ENCODE measurements around the gene LAIR1. TPM values are rescaled to one million over a fixed set of nuclear protein-coding genes. Genes with fewer than 3 reads are reported as not detected.

Gene LAIR1
- total and polyA plus RNA-seq, 2 experiments from 2014 or later = 0.10 to 1.3 TPM

GRCh38 chr19:54352041-54352440 is 12.7 kb downstream of the LAIR1 start (continued):
- no peak for TF ChIP-seq REST (IDR thresholded peaks at IDR 0.05; ENCODE audit: unreplicated experiment)
- TF ChIP-seq POLR2AphosphoS5 (IDR thresholded peaks at IDR 0.05; ENCODE audit: low read depth) = no peak
- no peak for TF ChIP-seq CREB1 (CRISPR knock-in tag; IDR thresholded peaks at IDR 0.05; ENCODE audit: low read depth)
- TF ChIP-seq ZNF114 (CRISPR knock-in tag; IDR thresholded peaks at IDR 0.05) = no peak
- TF ChIP-seq NANOG (IDR thresholded peaks at IDR 0.05; ENCODE audit: borderline replicate concordance) = no peak
- TF ChIP-seq, protein P1, sequence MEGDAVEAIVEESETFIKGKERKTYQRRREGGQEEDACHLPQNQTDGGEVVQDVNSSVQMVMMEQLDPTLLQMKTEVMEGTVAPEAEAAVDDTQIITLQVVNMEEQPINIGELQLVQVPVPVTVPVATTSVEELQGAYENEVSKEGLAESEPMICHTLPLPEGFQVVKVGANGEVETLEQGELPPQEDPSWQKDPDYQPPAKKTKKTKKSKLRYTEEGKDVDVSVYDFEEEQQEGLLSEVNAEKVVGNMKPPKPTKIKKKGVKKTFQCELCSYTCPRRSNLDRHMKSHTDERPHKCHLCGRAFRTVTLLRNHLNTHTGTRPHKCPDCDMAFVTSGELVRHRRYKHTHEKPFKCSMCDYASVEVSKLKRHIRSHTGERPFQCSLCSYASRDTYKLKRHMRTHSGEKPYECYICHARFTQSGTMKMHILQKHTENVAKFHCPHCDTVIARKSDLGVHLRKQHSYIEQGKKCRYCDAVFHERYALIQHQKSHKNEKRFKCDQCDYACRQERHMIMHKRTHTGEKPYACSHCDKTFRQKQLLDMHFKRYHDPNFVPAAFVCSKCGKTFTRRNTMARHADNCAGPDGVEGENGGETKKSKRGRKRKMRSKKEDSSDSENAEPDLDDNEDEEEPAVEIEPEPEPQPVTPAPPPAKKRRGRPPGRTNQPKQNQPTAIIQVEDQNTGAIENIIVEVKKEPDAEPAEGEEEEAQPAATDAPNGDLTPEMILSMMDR (conservative IDR thresholded peaks at IDR 0.05; ENCODE audit: low read depth in 2 of 2) = no peak

GRCh38 chr19:54351474-54351873 is 13.3 kb downstream of the LAIR1 start:
- Histone ChIP-seq H3K27ac (ENCODE audit: low read depth) (no peak overlapping the region), H3F3A (replicated peaks; ENCODE audit: low read depth) (no peaks in the 10 kb centered on the region), H3K4me2 (no peak overlapping the region), H3K27me3 (ENCODE audit: insufficient read depth) (no peaks in the 10 kb centered on the region), H3K4me3 (no peak overlapping the region), H3K36me3 (ENCODE audit: insufficient read depth) (no peaks in the 10 kb centered on the region), H3K9me2 (ENCODE audit: insufficient read depth) (no peaks in the 10 kb centered on the region), H4K20me1 (replicated peaks; ENCODE audit: insufficient read depth) (no peaks in the 10 kb centered on the region), H3K4me1 (ENCODE audit: insufficient read depth) (no peaks in the 10 kb centered on the region), H2AFZ (no peak overlapping the region), H3K79me2 (replicated peaks; ENCODE audit: insufficient read depth) (no peaks in the 10 kb centered on the region)
- peaks cover 11% of the 10 kb centered on the region for H3K27me3 Mint-ChIP-seq (ENCODE audit: insufficient read depth, low read depth, poor library complexity)
- no peaks in the 10 kb centered on the region for H3K4me1 Mint-ChIP-seq
- no peak overlapping the region for H3K27ac Mint-ChIP-seq
- peaks cover 6% of the 10 kb centered on the region; the same call in 1 of the 3 replicates for H3K36me3 Mint-ChIP-seq (ENCODE audit: low read depth)
- H3K4me3 Mint-ChIP-seq = no peak overlapping the region
- ATAC-seq (no peak), DNase-seq (ENCODE audit: low spot score) (no peak)
- H3K9me3 Mint-ChIP-seq = peaks cover 7% of the 10 kb centered on the region
- TF ChIP-seq EZH2phosphoT487 (IDR thresholded peaks at IDR 0.05; ENCODE audit: unreplicated experiment) (no peak), REST (IDR thresholded peaks at IDR 0.05; ENCODE audit: unreplicated experiment) (no peak), EZH2 (IDR thresholded peaks at IDR 0.05; ENCODE audit: low read depth, unreplicated experiment) (no peak), ZNF331 (CRISPR knock-in tag; IDR thresholded peaks at IDR 0.05; ENCODE audit: low read depth) (no peak), CREB1 (CRISPR knock-in tag; IDR thresholded peaks at IDR 0.05; ENCODE audit: low read depth) (no peak), ZNF114 (CRISPR knock-in tag; IDR thresholded peaks at IDR 0.05) (no peak), POLR2AphosphoS5 (IDR thresholded peaks at IDR 0.05; ENCODE audit: low read depth) (no peak)
- TF ChIP-seq, protein P2, sequence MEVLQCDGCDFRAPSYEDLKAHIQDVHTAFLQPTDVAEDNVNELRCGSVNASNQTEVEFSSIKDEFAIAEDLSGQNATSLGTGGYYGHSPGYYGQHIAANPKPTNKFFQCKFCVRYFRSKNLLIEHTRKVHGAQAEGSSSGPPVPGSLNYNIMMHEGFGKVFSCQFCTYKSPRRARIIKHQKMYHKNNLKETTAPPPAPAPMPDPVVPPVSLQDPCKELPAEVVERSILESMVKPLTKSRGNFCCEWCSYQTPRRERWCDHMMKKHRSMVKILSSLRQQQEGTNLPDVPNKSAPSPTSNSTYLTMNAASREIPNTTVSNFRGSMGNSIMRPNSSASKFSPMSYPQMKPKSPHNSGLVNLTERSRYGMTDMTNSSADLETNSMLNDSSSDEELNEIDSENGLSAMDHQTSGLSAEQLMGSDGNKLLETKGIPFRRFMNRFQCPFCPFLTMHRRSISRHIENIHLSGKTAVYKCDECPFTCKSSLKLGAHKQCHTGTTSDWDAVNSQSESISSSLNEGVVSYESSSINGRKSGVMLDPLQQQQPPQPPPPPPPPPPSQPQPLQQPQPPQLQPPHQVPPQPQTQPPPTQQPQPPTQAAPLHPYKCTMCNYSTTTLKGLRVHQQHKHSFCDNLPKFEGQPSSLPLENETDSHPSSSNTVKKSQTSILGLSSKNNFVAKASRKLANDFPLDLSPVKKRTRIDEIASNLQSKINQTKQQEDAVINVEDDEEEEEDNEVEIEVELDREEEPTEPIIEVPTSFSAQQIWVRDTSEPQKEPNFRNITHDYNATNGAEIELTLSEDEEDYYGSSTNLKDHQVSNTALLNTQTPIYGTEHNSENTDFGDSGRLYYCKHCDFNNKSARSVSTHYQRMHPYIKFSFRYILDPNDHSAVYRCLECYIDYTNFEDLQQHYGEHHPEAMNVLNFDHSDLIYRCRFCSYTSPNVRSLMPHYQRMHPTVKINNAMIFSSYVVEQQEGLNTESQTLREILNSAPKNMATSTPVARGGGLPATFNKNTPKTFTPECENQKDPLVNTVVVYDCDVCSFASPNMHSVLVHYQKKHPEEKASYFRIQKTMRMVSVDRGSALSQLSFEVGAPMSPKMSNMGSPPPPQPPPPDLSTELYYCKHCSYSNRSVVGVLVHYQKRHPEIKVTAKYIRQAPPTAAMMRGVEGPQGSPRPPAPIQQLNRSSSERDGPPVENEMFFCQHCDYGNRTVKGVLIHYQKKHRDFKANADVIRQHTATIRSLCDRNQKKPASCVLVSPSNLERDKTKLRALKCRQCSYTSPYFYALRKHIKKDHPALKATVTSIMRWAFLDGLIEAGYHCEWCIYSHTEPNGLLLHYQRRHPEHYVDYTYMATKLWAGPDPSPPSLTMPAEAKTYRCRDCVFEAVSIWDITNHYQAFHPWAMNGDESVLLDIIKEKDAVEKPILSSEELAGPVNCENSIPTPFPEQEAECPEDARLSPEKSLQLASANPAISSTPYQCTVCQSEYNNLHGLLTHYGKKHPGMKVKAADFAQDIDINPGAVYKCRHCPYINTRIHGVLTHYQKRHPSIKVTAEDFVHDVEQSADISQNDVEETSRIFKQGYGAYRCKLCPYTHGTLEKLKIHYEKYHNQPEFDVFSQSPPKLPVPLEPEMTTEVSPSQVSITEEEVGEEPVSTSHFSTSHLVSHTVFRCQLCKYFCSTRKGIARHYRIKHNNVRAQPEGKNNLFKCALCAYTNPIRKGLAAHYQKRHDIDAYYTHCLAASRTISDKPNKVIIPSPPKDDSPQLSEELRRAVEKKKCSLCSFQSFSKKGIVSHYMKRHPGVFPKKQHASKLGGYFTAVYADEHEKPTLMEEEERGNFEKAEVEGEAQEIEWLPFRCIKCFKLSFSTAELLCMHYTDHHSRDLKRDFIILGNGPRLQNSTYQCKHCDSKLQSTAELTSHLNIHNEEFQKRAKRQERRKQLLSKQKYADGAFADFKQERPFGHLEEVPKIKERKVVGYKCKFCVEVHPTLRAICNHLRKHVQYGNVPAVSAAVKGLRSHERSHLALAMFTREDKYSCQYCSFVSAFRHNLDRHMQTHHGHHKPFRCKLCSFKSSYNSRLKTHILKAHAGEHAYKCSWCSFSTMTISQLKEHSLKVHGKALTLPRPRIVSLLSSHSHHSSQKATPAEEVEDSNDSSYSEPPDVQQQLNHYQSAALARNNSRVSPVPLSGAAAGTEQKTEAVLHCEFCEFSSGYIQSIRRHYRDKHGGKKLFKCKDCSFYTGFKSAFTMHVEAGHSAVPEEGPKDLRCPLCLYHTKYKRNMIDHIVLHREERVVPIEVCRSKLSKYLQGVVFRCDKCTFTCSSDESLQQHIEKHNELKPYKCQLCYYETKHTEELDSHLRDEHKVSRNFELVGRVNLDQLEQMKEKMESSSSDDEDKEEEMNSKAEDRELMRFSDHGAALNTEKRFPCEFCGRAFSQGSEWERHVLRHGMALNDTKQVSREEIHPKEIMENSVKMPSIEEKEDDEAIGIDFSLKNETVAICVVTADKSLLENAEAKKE (CRISPR knock-in tag; IDR thresholded peaks at IDR 0.05) = no peak

All from GM23338 (cell line).